Heart right ventricle (tissue), 16 donors: ENCODE measurements around the gene TNFAIP2. TPM values are rescaled to one million over a fixed set of nuclear protein-coding genes. Genes with fewer than 3 reads are reported as not detected.

ENCODE experiments used
- ATAC-seq, 8 donors: fragments of 200-7000 bp; cut with Tn5 transposase; one replicate each; pipeline ENCODE4 v1.9.1; 2020; ENCODE audit warnings: mild to moderate bottlenecking in 8 of 8, moderate library complexity in 8 of 8, moderate number of reproducible peaks in 1 of 8
- DNase-seq, 2 donors: peaks; one replicate each; pipeline ENCODE4 v3.0.0-alpha.2; 2020
- H3K27ac ChIP-seq, 10 donors: fragments of 200-600 bp; sonication (generic) in 2 of 10; one replicate each; pipeline versions ENCODE4 v1.5.0 to v1.8.0; 2020 to 2022; ENCODE audit warnings: mild to moderate bottlenecking in 3 of 10
- H3K27me3 ChIP-seq, 7 donors: fragments of 200-600 bp; one replicate each; pipeline ENCODE4 v1.8.0; 2021 to 2022; ENCODE audit warnings: mild to moderate bottlenecking in 2 of 7
- H3K36me3 ChIP-seq, 9 donors: fragments of 200-600 bp; sonication (generic) in 1 of 9; one replicate each; pipeline versions ENCODE4 v1.5.0 to v1.8.0; 2020 to 2022; ENCODE audit warnings: mild to moderate bottlenecking in 2 of 9
- H3K4me1 ChIP-seq, 9 donors: fragments of 200-600 bp; sonication (generic) in 1 of 9; one replicate each; pipeline versions ENCODE4 v1.5.0 to v1.8.0; 2020 to 2022; ENCODE audit warnings: mild to moderate bottlenecking in 4 of 9
- H3K4me3 ChIP-seq, 10 donors: fragments of 200-600 bp; sonication (generic) in 2 of 10; one replicate each; pipeline versions ENCODE4 v1.5.0 to v1.8.0; 2020 to 2022; ENCODE audit warnings: mild to moderate bottlenecking in 7 of 10, moderate library complexity in 2 of 10
- H3K9me3 ChIP-seq, 11 donors: fragments of 200-600 bp in 10 of 11; sonication (generic) in 2 of 11; one replicate each; pipeline versions ENCODE4 v1.5.0 to v1.8.0; 2013 to 2022; ENCODE audit warnings: mild to moderate bottlenecking in 2 of 11, control low read depth in 1 of 11, moderate library complexity in 1 of 11
- WGBS, 2 donors: extraction: QIAGEN DNeasy Blood & Tissue Kit; methylation state at CpG; one replicate each; pipeline ENCODE4 v1.1.7; 2013; ENCODE audit warnings: inconsistent platforms in 1 of 2; 5-methylcytosine and 5-hydroxymethylcytosine counted together
- intact Hi-C, 10 donors: fragments of 100-400 bp; cut with DNase I; formaldehyde crosslinking; loops; one replicate each; pipeline versions ENCODE4 v1.11.1 to v1.14.2; 2022
- polyA plus RNA-seq, 2 donors: library from polyadenylated mRNA; stranded (reverse); fragments of 200-250 nt; gene quantifications; one replicate each; pipeline ENCODE4 v1.2.3, GENCODE V29; 2013
- total RNA-seq, 10 donors: library from RNA; stranded (reverse); fragmentation: NEBNext Ultra II Directional in 3 of 10; extraction: Animal tissue kit (Norgen Biotek cat#: 25700) in 3 of 10; gene quantifications; one replicate each; pipeline versions ENCODE4 v1.2.1 to v1.2.4, GENCODE V29; 2021 to 2023
- TF ChIP-seq, protein P1 (sequence below), 9 donors: fragments of 200-600 bp; sonication (generic) in 2 of 9; IDR thresholded peaks; one replicate each; pipeline versions ENCODE4 v1.5.0 to v1.8.0; 2021 to 2022; ENCODE audit warnings: antibody characterized with exemption in 9 of 9, mild to moderate bottlenecking in 5 of 9, moderate library complexity in 1 of 9
- donor health status: Arrhythmogenic right ventricular cardiomyopathy.
- donor health status: ischemic (EF 13 %, LVEDD 7.1; RV severe dilation, severe dysfunction).
- donor health status: healthy with polysubstance abuse.
- donor health status: DM: no; HTN: yes; CAD: no.
- donor health status: DM: no; HTN: no; CAD: no.
- donor health status: ischemic (EF 25% LVEDD 6.9; RV normal size, moderate dysfunction).
- donor health status: ischemic (EF 25% LVEDD 5.7; RV mildly dilated, moderate dysfunction).
- donor health status: healthy.
- donor health status: DM: yes; HTN: yes; CAD: no.
- donor health status: Ischemic cardiomyopathy.
- donor health status: ischemic (EF 35%, LVEDD 5.7; RV mildly dilated, moderate dysfunction).
- donor health status: nonischemic (EF 11% LVEDD 7.7; RV severe dilation, severe dysfunction).
- donor health status: DM: yes; HTN: yes; CAD: no.
- donor health status: PGD.
- donor health status: ischemic (EF 29% LVEDD 5.4; RV normal size, mild dysfunction).
- donor health status: nonischemic (EF 23%, LVEDD 6.1; RV moderate dilation, normal function).

TNFAIP2 gene
- total and polyA plus RNA-seq, 12 donors = 21.8 to 138 (median 42.0) TPM

DNA sequence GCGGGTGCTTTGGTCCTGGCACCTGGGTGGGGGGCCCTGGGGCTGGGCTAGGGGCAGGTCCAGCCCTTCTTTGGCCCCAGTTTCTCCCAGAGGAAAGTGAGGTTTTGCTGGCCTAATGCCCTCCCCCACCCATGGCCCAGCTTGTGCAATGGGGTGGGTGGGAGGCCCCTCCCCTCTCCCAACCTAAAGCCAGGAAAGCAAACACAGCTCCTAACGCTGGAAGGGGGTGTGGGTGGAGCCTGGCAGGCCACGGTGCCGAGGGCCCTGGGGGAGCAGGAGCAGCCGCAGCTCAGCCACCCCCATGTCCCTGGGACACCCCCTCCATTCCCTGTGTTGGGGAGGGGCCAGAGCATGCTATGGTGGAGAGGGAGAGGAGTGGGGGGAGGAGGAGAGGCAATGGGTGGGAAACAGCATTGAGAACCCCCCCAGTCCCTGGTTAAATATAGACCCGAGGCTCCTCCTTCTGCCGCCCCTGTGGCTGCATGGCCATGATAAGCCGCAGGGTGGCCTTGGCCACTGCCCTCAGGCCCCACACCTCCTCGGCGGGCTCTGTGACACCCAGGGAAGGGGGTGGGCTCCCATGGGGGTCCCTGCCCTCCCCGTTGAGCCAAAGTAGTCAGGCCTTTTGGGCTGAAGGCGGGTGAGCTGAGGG is 24.1 kb upstream of the TNFAIP2 start:
- intact Hi-C loops = loop anchor here in 2 of 10 donors (5.0 to 10.0 kb wide), 2 partner anchors 88 to 404 kb away; no protein-coding TSS in a partner anchor
- no peak for ATAC-seq

DNA sequence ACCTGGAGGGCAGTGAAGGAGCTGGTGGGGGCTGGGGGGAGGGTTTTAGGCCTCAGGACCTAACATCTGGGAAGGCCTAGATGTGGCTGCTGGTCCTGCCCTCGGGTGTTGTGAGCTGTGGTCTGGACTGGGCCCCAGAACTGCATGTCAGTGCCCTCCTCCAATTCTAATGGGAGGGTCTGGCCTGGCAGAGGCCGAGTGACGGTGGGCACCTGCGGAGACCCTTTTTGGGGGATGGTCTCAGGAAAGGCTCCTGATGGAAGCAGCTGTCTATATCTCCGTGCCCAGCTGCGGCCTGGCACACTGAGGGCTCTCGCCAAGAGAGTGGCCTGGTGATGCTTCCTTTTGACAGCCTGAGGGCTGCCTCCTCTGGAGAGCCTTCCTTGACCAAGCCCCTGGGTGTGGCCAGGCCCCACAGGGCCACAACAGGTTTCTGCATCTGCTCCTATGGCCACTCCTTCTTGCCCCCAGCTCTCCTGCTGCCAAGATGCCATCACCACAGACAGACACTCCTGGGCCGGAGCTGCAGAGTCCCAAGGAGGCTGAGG is 23.5 kb upstream of the TNFAIP2 start:
- no peak overlapping the region for H3K27ac ChIP-seq
- peaks cover 12 to 33% (median 26%) of the 10 kb centered on the region in 9 donors for H3K4me1 ChIP-seq
- peaks cover 0 to 5% (median 0%) of the 10 kb centered on the region in 11 donors for H3K9me3 ChIP-seq
- H3K27me3 ChIP-seq = peaks cover 32 to 72% (median 59%) of the 10 kb centered on the region in 7 donors
- 89 to 91% methylated on average over 8 of the region's 8 CpGs for WGBS, 2 donors
- no peaks in the 10 kb centered on the region for H3K36me3 ChIP-seq
- no peak for ATAC-seq
- no peak overlapping the region for H3K4me3 ChIP-seq
- no peak for DNase-seq
- intact Hi-C loops = loop anchor here in 4 of 10 donors (5.0 to 10.0 kb wide), 5 partner anchors 77 to 405 kb away; no protein-coding TSS in a partner anchor
- TF ChIP-seq, protein P1, sequence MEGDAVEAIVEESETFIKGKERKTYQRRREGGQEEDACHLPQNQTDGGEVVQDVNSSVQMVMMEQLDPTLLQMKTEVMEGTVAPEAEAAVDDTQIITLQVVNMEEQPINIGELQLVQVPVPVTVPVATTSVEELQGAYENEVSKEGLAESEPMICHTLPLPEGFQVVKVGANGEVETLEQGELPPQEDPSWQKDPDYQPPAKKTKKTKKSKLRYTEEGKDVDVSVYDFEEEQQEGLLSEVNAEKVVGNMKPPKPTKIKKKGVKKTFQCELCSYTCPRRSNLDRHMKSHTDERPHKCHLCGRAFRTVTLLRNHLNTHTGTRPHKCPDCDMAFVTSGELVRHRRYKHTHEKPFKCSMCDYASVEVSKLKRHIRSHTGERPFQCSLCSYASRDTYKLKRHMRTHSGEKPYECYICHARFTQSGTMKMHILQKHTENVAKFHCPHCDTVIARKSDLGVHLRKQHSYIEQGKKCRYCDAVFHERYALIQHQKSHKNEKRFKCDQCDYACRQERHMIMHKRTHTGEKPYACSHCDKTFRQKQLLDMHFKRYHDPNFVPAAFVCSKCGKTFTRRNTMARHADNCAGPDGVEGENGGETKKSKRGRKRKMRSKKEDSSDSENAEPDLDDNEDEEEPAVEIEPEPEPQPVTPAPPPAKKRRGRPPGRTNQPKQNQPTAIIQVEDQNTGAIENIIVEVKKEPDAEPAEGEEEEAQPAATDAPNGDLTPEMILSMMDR (IDR thresholded peaks at IDR 0.05) = no peak

More for the DNA sequence above, 24.1 kb upstream of the TNFAIP2 start:
- WGBS, 2 donors = 52 to 59% methylated on average over 12 of the region's 12 CpGs
- peaks cover 0 to 5% (median 0%) of the 10 kb centered on the region in 11 donors for H3K9me3 ChIP-seq
- no peak overlapping the region for H3K27ac ChIP-seq
- no peak for DNase-seq
- H3K4me1 ChIP-seq = peaks cover 7 to 33% (median 23%) of the 10 kb centered on the region in 9 donors
- no peaks in the 10 kb centered on the region for H3K36me3 ChIP-seq
- H3K27me3 ChIP-seq = peaks cover 26 to 66% (median 53%) of the 10 kb centered on the region in 7 donors
- TF ChIP-seq, protein P1 (IDR thresholded peaks at IDR 0.05) = no peak
- no peak overlapping the region for H3K4me3 ChIP-seq

DNA sequence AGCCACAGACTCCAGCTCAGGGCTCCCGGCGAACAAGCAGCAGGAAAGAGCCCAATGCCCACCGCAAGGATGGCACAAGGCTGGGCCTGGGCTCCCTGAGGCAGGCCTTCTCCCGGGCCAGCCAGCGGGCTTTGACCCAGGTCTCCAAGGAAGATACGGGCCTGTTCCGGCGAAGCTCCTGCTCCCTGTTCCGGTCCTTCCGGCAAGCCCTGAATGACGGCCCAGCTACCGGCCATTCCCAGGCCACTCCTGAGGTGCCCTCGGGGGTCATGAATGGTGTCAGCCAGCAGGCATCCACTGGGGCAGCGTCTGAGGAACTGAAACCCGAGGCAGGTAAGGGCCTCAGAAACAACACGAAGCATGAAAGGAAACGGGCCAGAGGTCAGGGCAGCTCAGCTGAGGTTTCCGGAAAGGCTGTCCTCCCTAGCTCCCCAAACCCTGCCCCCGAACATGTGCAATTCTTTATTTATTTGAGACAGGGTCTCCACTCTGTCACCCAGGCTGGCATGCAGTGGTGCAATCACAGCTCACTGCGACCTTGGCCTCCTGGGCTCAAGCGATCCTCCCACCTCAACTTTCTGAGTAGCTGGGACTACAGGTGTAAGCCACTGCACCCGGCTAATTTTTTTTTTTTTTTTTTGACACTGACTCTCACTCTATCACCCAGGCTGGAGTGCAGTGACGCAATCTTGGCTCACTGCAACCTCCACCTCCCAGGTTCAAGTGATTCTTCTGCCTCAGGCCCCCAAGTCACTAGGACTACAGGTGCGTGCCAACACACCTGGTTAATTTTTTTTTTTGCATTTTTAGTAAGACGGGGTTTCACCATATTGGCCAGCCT is 22.8 kb upstream of the TNFAIP2 start:
- no peak overlapping the region for H3K4me3 ChIP-seq
- DNase-seq (no peak), ATAC-seq (no peak)
- no peak overlapping the region for H3K27ac ChIP-seq
- peaks cover 12 to 38% (median 28%) of the 10 kb centered on the region in 9 donors for H3K4me1 ChIP-seq
- no peaks in the 10 kb centered on the region for H3K36me3 ChIP-seq
- intact Hi-C loops = loop anchor here in 3 of 10 donors (5.0 to 10.0 kb wide), 3 partner anchors 77 to 192 kb away; no protein-coding TSS in a partner anchor
- H3K27me3 ChIP-seq = peaks cover 34 to 74% (median 61%) of the 10 kb centered on the region in 7 donors
- TF ChIP-seq, protein P1 (IDR thresholded peaks at IDR 0.05) = no peak
- WGBS, 2 donors = 89 to 92% methylated on average over 25 of the region's 25 CpGs
- H3K9me3 ChIP-seq = peaks cover 0 to 4% (median 0%) of the 10 kb centered on the region in 11 donors
